Ishikawa (cell line): ENCODE results near the gene FAM216B.

ENCODE experiments used
- CEBPB ChIP-seq: IDR thresholded peaks from 2 replicates; pipeline ENCODE4 v1.6.1; 2012
- CREB1 ChIP-seq: IDR thresholded peaks from 2 replicates; pipeline ENCODE4 v1.6.1; 2012; ENCODE audit warnings: low read depth
- MAX ChIP-seq: IDR thresholded peaks from 2 replicates; pipeline ENCODE4 v1.6.1; 2012
- NFIC ChIP-seq: IDR thresholded peaks from 2 replicates; pipeline ENCODE4 v1.6.1; 2012
- REST ChIP-seq: IDR thresholded peaks from 2 replicates; pipeline ENCODE4 v1.6.1; 2012; ENCODE audit warnings: low read depth, mild to moderate bottlenecking
- YY1 ChIP-seq: IDR thresholded peaks from 2 replicates; pipeline ENCODE4 v1.6.1; 2012; ENCODE audit warnings: low read depth

- TF ChIP-seq CREB1 (no peak), MAX (no peak), NFIC (no peak), YY1 (no peak), REST (no peak), CEBPB (no peak)
Measured at GRCh38 chr13:42814868-42815267, 33.5 kb downstream of the FAM216B start.
